HG03025 (cell line): ENCODE measurements around the gene PNMA6F.
"Not testable (repeated sequence)": the region's sequence is repeated elsewhere in the genome, so short reads cannot be mapped to it uniquely, and the experiment has no call there.

Experiments
- ATAC-seq: cut with Tn5 transposase; IDR thresholded peaks from one replicate; pipeline ENCODE4 v1.9.1; 2021; ENCODE audit warnings: mild to moderate bottlenecking, moderate library complexity; ENCODE audit not compliant: unreplicated experiment, low FRiP score

The PNMA6F gene

DNA sequence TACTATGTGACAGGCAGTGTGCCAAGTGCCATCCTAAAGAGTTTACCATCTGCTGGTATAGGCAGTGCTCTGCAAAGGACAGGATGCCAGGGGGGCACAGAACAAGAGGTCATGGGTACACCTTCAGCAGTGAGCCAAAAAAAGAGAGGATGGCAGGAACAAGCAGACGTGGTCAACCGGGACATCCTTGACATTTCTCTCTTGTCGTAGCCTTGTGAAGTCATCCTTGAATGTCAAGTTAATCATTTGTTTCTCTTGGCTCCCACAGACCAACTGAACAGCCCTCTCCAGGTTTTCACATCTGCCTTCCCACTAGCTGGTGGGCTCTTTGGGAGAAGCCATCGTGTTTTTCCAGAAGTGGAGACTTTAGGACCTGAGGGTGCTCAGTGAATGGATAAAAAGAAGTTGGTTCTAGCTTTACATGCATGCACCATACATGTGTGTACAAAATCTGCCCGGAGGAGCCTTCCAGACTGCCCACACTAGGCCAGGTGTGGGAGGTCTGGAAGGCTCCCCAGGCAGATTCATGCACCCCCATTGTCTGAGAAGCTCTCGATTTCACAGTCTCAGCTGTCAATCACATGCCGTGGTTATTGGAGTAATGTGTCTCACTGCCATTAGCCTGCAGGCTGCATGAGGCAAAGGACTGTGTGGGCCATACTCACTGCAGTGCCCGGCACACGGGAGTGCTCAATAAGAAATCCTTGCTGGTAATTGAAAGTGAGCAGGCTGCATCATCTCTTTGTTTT, 16.4 kb downstream of the PNMA6F start:
- no peak for ATAC-seq

DNA sequence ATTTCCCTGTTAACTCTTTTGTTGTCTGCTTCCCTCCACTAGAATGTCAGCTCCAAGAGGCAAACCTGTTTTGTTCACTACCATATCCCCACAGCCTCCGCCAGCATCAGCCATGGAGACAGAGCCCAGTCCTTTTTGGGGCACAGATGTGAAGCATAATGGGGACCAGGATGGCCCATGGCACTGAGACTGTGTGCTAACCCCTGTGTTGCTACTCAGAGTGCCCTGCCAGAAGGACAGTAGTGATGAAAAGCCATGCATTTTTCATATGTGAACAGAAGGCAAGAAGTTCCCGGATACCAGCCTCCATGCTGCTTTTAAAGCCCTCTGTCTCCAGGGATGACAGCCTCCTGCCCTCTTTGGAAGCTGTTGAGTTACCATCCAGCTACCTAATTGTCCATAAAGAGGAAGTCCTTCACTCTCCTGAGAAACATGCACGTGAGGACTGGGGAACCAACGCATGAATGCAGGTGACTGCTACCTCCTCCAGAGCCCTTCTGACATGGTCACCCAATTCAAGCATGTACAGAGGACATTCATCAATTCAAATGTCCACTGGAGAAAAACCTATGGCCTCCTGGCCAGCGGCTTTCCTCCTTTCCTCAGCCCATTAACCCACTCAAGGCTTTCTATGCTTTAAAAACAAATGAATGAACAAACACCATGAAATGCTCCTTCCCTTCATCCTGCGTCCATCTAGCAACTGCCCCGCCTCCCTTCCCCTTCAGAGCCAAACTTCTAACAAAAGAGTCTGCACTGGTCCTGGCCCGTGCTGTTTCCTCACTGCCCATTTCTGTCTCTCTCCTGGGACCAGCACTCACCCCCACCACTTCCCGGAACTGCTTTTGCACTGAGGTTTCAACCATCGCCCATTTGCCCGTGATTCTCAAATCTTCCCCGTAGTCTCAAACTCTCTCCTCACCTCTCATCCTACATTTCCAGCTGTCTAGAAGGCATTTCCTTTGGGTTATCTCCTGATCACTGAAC, 18.0 kb downstream of the PNMA6F start:
- ATAC-seq, result no peak

DNA sequence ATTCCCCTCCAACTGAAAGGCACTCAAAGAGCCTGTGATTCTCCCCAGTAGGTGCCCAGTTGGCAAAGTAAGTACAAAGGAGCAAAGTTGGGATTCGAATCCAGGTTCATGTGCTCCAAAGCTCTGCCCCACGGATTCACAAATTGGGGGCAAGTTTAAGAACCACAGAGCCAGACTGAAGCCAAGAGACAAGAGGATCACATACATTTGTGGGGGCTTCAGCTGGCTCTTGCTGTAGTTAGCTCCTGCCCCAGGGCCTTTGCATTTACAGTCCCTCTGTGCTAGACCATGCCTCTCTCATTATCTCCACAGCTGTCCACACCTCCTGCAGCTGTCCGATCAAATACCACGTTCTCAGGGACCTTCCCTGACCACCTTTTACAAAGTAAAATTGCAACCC, 18.8 kb downstream of the PNMA6F start:
- ATAC-seq, result no peak

DNA sequence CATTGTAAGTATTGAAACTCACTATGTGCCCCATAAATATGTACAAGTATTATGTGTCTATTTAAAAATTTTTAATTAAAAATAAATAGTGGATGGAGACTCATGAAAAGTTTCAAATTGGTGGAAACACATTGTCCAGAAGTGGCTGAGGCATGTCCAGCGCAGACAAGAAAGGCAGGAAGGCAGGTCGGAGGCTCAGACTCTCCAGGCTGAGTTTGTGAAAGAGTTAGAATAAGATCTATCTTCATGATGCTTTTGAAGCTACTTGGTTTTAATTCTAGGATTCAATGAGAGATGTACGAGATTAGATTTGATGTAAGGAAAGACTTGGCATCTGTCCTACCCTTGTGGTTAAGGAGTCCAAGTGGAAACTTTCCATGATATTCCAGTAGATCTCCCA, 19.8 kb downstream of the PNMA6F start:
- no peak for ATAC-seq

DNA sequence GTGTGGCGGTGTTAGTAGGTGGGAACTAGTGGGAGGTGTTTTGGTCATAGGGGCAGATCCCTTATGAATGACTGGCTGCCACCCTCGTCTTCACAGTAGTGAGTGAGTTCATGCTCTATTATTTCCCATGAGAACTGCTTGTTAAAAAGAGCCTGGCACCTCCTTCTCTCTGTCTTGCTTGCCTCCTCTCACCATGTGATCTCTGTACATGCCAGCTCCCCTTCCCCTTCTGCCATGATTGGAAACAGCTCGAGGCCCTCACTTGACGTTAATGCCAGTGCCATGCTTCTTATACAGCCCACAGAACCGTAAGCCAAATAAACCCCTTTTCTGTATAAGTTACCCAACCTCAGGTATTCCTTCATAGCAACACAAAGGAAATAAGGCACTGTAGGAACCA, 21.7 kb downstream of the PNMA6F start:
- no peak for ATAC-seq

DNA sequence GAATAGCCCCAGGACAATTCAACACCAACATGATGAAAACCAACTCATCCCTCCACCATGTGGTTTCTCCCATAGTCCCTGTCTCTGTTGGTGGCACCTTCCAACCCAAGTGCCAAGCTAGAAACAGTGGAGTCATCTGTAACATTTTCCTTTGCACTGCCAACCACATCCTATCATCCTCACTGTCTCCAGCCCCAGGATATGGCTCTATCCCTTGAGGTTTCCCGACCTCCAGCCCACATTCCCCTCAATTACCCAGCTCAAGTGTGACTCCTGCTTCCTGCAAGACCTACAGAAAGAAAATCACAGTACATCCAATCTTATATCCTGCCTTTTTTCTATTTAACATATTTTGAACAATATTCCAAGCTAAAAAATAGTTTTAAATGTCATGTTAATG, 24.2 kb downstream of the PNMA6F start:
- ATAC-seq, result no peak

DNA sequence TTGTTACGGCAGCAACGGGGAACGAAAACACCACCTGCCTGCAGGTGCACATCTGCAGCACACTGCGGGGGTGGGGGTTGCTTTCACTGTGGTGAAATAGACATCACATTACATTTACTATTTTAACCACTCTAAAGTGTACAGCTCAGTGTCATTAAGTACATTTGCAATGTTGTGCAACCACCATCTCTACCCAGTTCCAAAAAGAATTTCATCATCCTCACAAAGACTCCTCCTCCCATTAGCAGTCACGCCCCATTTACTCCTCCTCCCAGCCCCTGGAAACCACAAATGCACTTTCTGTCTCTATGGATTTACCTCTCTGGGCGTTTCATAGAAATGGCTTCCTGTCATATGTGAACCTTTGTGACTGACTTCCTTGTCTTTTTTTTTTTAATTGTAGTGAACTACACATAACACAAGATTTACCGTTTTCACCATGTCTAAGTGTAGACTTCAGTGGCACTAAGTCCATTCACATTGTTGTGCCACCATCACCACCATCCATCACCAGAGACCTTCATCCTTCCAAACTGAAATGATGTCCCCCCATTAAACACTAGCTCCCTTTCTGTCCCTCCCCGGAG, 28.0 kb downstream of the PNMA6F start:
- ATAC-seq, result not testable (repeated sequence)

DNA sequence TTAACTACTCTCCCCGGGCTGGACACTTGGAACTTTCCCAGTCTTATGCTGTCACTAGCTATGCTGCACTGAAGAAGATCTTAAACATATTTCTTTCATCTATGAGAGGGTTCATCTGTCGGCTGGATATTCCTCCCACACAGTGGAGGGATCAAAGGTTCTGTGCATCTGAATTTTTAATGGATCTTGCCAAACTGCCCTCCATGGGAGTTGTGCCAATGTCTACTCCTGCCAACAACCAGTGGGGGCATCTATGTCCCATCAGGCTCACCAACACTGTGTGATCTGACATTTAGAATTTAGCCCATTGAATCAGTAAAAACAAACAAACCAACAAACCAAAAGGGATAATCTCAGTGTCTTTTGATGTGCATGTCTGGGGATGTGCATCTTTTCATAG, 32.8 kb downstream of the PNMA6F start:
- ATAC-seq, result not testable (repeated sequence)

DNA sequence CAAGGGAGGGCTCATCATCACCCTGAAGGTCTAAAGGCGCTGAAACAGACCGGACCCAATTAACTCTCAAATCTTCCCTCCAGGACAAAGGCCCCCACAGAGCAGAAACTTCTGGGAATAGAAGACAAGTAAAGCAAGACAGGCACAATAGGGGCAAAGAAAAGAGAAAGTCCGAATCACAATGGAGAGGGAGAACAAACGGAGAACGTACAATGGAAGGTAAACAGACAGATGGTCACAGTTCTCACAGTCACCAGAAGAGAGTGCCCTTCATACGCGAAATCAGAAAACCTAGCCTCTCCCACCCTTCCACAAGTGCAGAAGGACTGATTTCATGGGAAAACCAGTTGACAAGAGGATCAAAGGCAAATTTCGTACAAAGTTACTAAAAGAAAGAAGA, 35.9 kb downstream of the PNMA6F start:
- not testable (repeated sequence) for ATAC-seq

DNA sequence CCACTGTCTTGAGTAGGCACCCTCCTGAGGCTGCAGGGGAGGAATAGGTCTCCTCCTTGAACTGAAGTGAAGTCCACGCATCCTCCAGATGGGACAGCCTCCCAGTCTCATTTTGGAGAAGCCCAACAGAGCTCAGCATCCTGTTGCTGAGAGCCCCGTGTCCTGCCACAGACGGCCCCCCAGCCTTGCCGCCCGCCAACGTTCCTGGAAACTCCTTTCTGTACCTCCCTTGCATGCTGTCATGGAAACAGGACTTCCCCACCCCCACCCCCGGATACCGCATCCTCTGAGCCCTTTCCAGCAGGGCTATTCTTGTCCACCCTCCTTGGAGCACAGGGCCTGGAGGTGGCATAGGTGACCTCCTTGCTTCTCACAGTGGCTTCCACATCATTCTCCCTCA, 37.6 kb downstream of the PNMA6F start:
- not testable (repeated sequence) for ATAC-seq

DNA sequence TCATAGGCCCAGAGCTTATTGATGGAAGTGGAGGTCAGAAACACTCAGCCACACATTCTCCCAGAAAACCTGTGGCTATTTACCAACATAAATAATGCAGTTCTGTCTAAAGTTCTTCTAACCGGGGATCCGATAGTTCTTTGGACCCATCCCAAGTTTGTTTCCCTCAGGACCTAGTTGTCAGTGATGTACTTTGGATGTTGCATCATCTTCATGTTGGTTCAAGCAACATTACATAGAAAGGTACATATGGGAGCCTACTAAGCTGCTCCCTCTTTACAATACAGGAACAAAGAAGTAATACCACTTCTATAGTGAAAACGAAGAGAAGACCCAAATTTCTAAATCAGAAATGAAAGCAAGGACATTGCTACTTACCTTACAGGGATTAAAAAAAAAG, 39.8 kb downstream of the PNMA6F start:
- not testable (repeated sequence) for ATAC-seq

DNA sequence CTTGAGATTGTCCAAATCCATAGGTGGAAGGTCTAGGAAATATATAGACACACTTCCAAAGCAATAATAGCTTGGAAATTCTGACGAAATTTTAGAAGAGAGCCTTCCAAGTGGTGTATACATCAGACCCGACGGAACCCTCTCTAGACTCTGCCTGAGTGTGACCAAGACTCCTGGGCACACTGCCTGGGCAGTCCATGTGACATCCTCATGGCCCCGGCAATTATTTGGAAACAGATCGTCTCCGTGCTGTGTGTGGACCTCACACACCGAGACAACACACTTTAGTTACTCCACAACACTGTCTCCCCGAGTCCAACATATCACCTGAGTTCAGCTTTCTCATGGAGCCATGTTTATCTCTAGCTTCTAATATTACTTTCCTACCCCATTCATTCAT, 42.3 kb downstream of the PNMA6F start:
- ATAC-seq, result not testable (repeated sequence)

DNA sequence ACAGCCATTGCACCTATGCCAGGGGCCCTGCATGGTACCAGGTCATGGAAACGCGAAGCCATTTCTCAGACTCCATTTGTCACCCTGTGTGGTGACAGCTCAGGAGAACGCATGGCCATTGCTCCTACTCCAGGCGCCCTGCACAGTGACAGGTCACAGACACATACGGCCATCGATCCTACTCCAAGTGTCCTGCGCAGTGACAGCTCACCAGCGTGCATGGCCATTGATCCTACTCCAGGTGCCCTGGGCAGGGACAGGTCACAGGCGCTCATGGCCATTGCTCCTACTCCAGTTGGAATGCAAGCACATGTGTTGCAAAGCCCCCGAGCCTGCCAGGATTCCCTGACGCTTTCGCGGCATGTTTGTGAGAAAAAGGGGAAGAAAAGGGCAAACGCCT, 45.5 kb downstream of the PNMA6F start:
- ATAC-seq, result not testable (repeated sequence)

DNA sequence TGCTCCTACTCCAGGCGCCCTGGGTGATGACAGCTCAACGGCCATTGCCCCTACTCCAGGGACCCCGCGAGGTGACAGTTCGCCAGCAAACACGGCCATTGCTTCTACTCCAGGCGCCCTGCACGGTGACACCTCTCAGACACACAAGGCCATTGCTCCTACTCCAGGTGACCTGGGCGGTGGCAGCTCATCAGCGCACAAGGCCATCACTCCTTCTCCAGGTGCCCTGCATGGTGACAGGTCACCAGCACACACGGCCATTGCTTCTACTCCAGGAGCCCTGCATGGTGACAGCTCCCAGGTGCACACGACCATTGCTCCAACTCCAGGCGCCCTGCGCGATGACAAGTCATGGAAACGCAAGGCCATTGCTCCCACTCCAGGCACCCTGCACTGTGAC, 46.1 kb downstream of the PNMA6F start:
- not testable (repeated sequence) for ATAC-seq

DNA sequence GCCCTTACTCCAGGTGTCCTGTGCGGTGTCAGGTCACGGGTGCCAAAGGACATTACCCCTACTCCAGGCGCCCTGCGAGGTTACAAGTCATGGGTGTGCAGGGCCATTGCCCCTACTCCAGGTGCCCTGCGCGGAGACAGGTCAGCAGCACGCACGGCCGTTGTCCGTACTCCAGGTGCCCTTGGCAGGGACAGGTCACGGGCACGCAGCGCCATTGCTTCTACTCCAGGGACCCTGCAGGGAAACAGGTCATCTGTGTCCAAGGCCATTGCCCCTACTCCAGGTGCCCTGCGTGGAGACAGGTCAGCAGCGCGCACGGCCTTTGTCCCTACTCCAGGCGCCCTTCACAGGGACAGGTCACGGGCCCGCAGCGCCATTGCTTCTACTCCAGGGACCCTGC, 49.0 kb downstream of the PNMA6F start:
- ATAC-seq, result not testable (repeated sequence)

DNA sequence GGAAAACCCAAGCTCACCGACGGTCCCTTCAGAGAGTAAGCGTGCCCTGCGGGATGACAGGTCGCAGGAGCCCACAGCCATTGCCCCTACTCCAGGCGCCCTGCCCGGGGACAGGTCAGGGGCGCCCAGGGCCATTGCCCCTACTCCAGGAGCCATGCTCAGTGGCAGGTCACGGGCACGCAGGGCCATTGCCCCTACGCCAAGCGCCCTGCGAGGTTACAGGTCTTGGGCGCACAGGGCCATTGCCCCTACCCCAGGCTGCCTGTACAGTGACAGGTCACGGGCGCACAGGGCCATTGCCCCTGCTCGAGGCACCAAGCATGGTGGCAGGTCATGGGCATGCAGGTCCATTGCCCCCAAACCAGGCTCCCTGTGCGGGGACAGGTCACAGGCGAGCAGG, 49.5 kb downstream of the PNMA6F start:
- ATAC-seq, result not testable (repeated sequence)
